Right lobe of liver (tissue), 6 donors: ENCODE measurements around the gene PPCDC. TPM values are rescaled to one million over a fixed set of nuclear protein-coding genes. Genes with fewer than 3 reads are reported as not detected.

Source experiments
- ATAC-seq, 4 donors: fragments of 200-7000 bp; cut with Tn5 transposase; one replicate each; pipeline ENCODE4 v1.9.1; 2020; ENCODE audit warnings: mild to moderate bottlenecking in 4 of 4, moderate library complexity in 4 of 4
- DNase-seq, 3 donors: peaks; one replicate each; pipeline ENCODE4 v3.0.0-alpha.2; 2020
- H3K27ac ChIP-seq, 3 donors: fragments of 200-600 bp; one replicate each; pipeline ENCODE4 v1.8.0; 2022
- H3K27me3 ChIP-seq, 2 donors: fragments of 200-600 bp; one replicate each; pipeline ENCODE4 v1.8.0; 2022
- H3K36me3 ChIP-seq, 4 donors: fragments of 200-600 bp; sonication (generic) in 1 of 4; one replicate each; pipeline versions ENCODE4 v1.5.1 to v1.8.0; 2017 to 2022; ENCODE audit warnings: control low read depth in 1 of 4
- H3K4me1 ChIP-seq, 4 donors: fragments of 200-600 bp; sonication (generic) in 1 of 4; one replicate each; pipeline versions ENCODE4 v1.5.1 to v1.8.0; 2017 to 2022; ENCODE audit warnings: control low read depth in 1 of 4
- H3K4me3 ChIP-seq, 3 donors: fragments of 200-600 bp; one replicate each; pipeline ENCODE4 v1.8.0; 2022
- H3K9me3 ChIP-seq, 4 donors: fragments of 200-600 bp; sonication (generic) in 1 of 4; one replicate each; pipeline versions ENCODE4 v1.5.1 to v1.8.0; 2017 to 2022; ENCODE audit warnings: control low read depth in 1 of 4
- CTCF ChIP-seq, 4 donors: fragments of 200-600 bp in 3 of 4; fragments of 450-650 bp in 1 of 4; IDR thresholded peaks; one replicate each; pipeline versions ENCODE4 v1.5.1 to v1.8.0; 2016 to 2022; ENCODE audit warnings: antibody characterized with exemption in 4 of 4, mild to moderate bottlenecking in 2 of 4
- POLR2A ChIP-seq: fragments of 450-650 bp; IDR thresholded peaks from one replicate; pipeline ENCODE4 v1.6.1; 2017; ENCODE audit warnings: antibody characterized with exemption, mild to moderate bottlenecking
- WGBS: methylation state at CpG from one replicate; pipeline ENCODE4 v1.1.6; 2018; ENCODE audit warnings: low coverage, low lambda C conversion rate; ENCODE audit not compliant: insufficient coverage; ENCODE audit errors: missing lambda C conversion rate; 5-methylcytosine and 5-hydroxymethylcytosine counted together
- intact Hi-C, 2 donors: fragments of 100-400 bp; cut with DNase I; formaldehyde crosslinking; loops; one replicate each; pipeline versions ENCODE4 v1.11.2 to v1.14.1; 2022
- total RNA-seq, 6 experiments: library from RNA; depleted of rRNA in 2 of 6; stranded (reverse); fragments of >200 nt in 2 of 6; fragmentation: NEBNext Ultra II Directional in 3 of 6; extraction: Animal tissue kit (Norgen Biotek cat#: 25700) in 3 of 6; gene quantifications; one replicate each; pipeline versions ENCODE4 v1.1.0 to v1.2.4, GENCODE V29; 2016 to 2023
- donor health status: DM: no; HTN: yes; CAD: no.
- donor health status: DM: no; HTN: no; CAD: no.
- donor health status: DM: no; HTN: no; CAD: no.
- donor health status: DM: no; HTN: yes; CAD: no.
- donor health status: DM: no; HTN: yes; CAD: no.

The PPCDC gene
- total RNA-seq, 6 experiments from 2014 or later = 5.9 to 21.5 (median 8.3) TPM

- Histone ChIP-seq H3K4me1 (peaks cover 0 to 27% (median 8%) of the 10 kb centered on the region in 4 donors), H3K27me3 (no peaks in the 10 kb centered on the region), H3K36me3 (no peaks in the 10 kb centered on the region), H3K27ac (no peak overlapping the region), H3K9me3 (no peaks in the 10 kb centered on the region), H3K4me3 (no peak overlapping the region)
- TF ChIP-seq POLR2A (no peak), CTCF (IDR thresholded peaks at IDR 0.05) (no peak)
- ATAC-seq (no peak), DNase-seq (no peak)
- intact Hi-C loops = loop anchor here (5.0 to 10.0 kb wide), 2 partner anchors 182 to 280 kb away; no protein-coding TSS in a partner anchor
- WGBS = 28% methylated on average over 2 of the region's 3 CpGs
Observed at GRCh38 chr15:75025107-75025506, 1.7 kb downstream of the PPCDC start.

GRCh38 chr15:75025548-75026260 lies 2.3 kb downstream of the PPCDC start:
- H3K27ac ChIP-seq = no peak overlapping the region
- H3K36me3 ChIP-seq = no peaks in the 10 kb centered on the region
- intact Hi-C loops = loop anchor here (5.0 to 10.0 kb wide), 2 partner anchors 182 to 279 kb away; no protein-coding TSS in a partner anchor
- H3K4me1 ChIP-seq = peaks cover 0 to 29% (median 8%) of the 10 kb centered on the region in 4 donors
- DNase-seq (no peak), ATAC-seq (no peak)
- no peaks in the 10 kb centered on the region for H3K27me3 ChIP-seq
- no peak overlapping the region for H3K4me3 ChIP-seq
- TF ChIP-seq CTCF (IDR thresholded peaks at IDR 0.05) = no peak
- no peak for TF ChIP-seq POLR2A
- no peaks in the 10 kb centered on the region for H3K9me3 ChIP-seq
- WGBS = 79% methylated on average over 3 of the region's 5 CpGs

GRCh38 chr15:75027551-75027950 lies 4.2 kb downstream of the PPCDC start:
- intact Hi-C loops = loop anchor here (5.0 to 10.0 kb wide), 2 partner anchors 180 to 277 kb away; no protein-coding TSS in a partner anchor
- Histone ChIP-seq H3K27me3 (no peaks in the 10 kb centered on the region), H3K27ac (no peak overlapping the region), H3K9me3 (no peaks in the 10 kb centered on the region), H3K4me3 (no peak overlapping the region), H3K4me1 (peaks cover 0 to 29% (median 8%) of the 10 kb centered on the region in 4 donors), H3K36me3 (no peaks in the 10 kb centered on the region)
- 63% methylated on average over 6 of the region's 7 CpGs for WGBS
- DNase-seq (no peak), ATAC-seq (no peak)
- TF ChIP-seq CTCF (IDR thresholded peaks at IDR 0.05) = no peak
- TF ChIP-seq POLR2A = no peak

GRCh38 chr15:75028991-75029377 lies 5.6 kb downstream of the PPCDC start:
- no peak for DNase-seq
- 56% methylated on average over 3 of the region's 4 CpGs for WGBS
- H3K27ac ChIP-seq = peak overlapping the region in 2 of 3 donors; percentile 34 to 47
- TF ChIP-seq POLR2A = no peak
- no peak for TF ChIP-seq CTCF (IDR thresholded peaks at IDR 0.05)
- intact Hi-C loops = loop anchor here (5.0 to 10.0 kb wide), 2 partner anchors 178 to 276 kb away; no protein-coding TSS in a partner anchor
- H3K36me3 ChIP-seq = no peaks in the 10 kb centered on the region
- no peak overlapping the region for H3K4me3 ChIP-seq
- no peaks in the 10 kb centered on the region for H3K27me3 ChIP-seq
- peaks cover 0 to 28% (median 8%) of the 10 kb centered on the region in 4 donors for H3K4me1 ChIP-seq
- no peaks in the 10 kb centered on the region for H3K9me3 ChIP-seq
- ATAC-seq = peak in 2 of 4 donors; percentile 2 to 28
